Endodermal cell (in vitro differentiated cells): ENCODE measurements around the gene LOXHD1. TPM values are rescaled to one million over a fixed set of nuclear protein-coding genes. Genes with fewer than 3 reads are reported as not detected.

Source experiments
- DNase-seq: peaks from one replicate; pipeline ENCODE4 v3.0.0-alpha.2; 2017
- H3K27ac ChIP-seq: 2 replicates; pipeline ENCODE4 v1.5.1; 2013; ENCODE audit warnings: mild to moderate bottlenecking, low read depth, low read length, moderate library complexity
- H3K27me3 ChIP-seq: 2 replicates; pipeline ENCODE4 v1.6.1; 2013; ENCODE audit warnings: mild to moderate bottlenecking, low read length, moderate library complexity; ENCODE audit not compliant: insufficient read depth, control insufficient read depth, poor library complexity, severe bottlenecking
- H3K36me3 ChIP-seq: 2 replicates; pipeline ENCODE4 v1.7.0; 2013; ENCODE audit warnings: mild to moderate bottlenecking, low read length, moderate library complexity; ENCODE audit not compliant: control insufficient read depth, insufficient read depth
- H3K4me1 ChIP-seq: one replicate; pipeline ENCODE4 v1.7.0; 2013; ENCODE audit warnings: low read length; ENCODE audit not compliant: control insufficient read depth, insufficient read depth
- H3K4me3 ChIP-seq: 2 replicates; pipeline ENCODE4 v1.5.1; 2013; ENCODE audit warnings: mild to moderate bottlenecking, low read length, moderate library complexity
- H3K9ac ChIP-seq: 2 replicates; pipeline ENCODE4 v1.6.1; 2013; ENCODE audit warnings: mild to moderate bottlenecking, low read length, moderate library complexity; ENCODE audit not compliant: poor library complexity, severe bottlenecking; ENCODE audit errors: extremely low read depth
- H3K9me3 ChIP-seq: 2 replicates; pipeline ENCODE4 v1.6.1; 2013; ENCODE audit warnings: mild to moderate bottlenecking, low read length, moderate library complexity; ENCODE audit not compliant: control insufficient read depth
- H3K27ac Mint-ChIP-seq: 2 replicates; pipeline ENCODE4 v1.8.0; 2020; ENCODE audit warnings: mixed read lengths
- H3K27me3 Mint-ChIP-seq: 2 replicates; pipeline ENCODE4 v1.8.0; 2021; ENCODE audit warnings: mild to moderate bottlenecking, mixed read lengths; ENCODE audit not compliant: insufficient read depth
- H3K36me3 Mint-ChIP-seq: 2 replicates; pipeline ENCODE4 v1.8.0; 2020; ENCODE audit warnings: low read depth, mixed read lengths
- H3K4me1 Mint-ChIP-seq: 2 replicates; pipeline ENCODE4 v1.8.0; 2020; ENCODE audit warnings: mixed read lengths
- H3K4me3 Mint-ChIP-seq: 2 replicates; pipeline ENCODE4 v1.8.0; 2020; ENCODE audit warnings: mild to moderate bottlenecking, moderate library complexity, mixed read lengths
- H3K9me3 Mint-ChIP-seq: 2 replicates; pipeline ENCODE4 v1.8.0; 2020; ENCODE audit warnings: mild to moderate bottlenecking, mixed read lengths
- CTCF ChIP-seq: fragments of 200-600 bp; sonication (generic); conservative IDR thresholded peaks from 2 replicates; pipeline ENCODE4 v1.5.0; 2021; ENCODE audit warnings: antibody characterized with exemption, mild to moderate bottlenecking
- WGBS, 2 experiments: methylation state at CpG; one replicate each; pipeline versions ENCODE4 v1.1.5 to v1.1.7; 2013; ENCODE audit warnings: missing lambda C conversion rate in 2 of 2, mixed read lengths in 1 of 2; ENCODE audit not compliant: insufficient coverage in 1 of 2, insufficient read length in 1 of 2; 5-methylcytosine and 5-hydroxymethylcytosine counted together
- total RNA-seq, 2 donors: library from RNA; stranded (reverse); fragmentation: NEBNext Ultra II Directional in 1 of 2; extraction: Animal tissue kit (Norgen Biotek cat#: 25700) in 1 of 2; gene quantifications; 2 replicates in 1 of 2; 3 replicates in 1 of 2; pipeline ENCODE4 v1.2.1, GENCODE V29; 2021

Gene LOXHD1
- total RNA-seq, 2 donors from 2014 or later: 2.1 TPM; not detected in 1

- Histone ChIP-seq H3K27me3 (no peaks in the 10 kb centered on the region), H3K36me3 (no peaks in the 10 kb centered on the region), H3K9ac (no peak overlapping the region), H3K9me3 (no peaks in the 10 kb centered on the region), H3K27ac (no peak overlapping the region), H3K4me1 (peaks cover 9% of the 10 kb centered on the region), H3K4me3 (no peak overlapping the region)
- Mint-ChIP-seq H3K27ac (no peak overlapping the region), H3K36me3 (no peaks in the 10 kb centered on the region), H3K27me3 (peaks cover 4% of the 10 kb centered on the region), H3K9me3 (no peaks in the 10 kb centered on the region), H3K4me1 (peaks cover 22% of the 10 kb centered on the region), H3K4me3 (no peak overlapping the region)
- TF ChIP-seq CTCF: no peak
- no peak for DNase-seq
- 85 to 90% methylated on average over 2 to 3 of the region's 3 CpGs for WGBS, 2 experiments
Observed at GRCh38 chr18:46428368-46428767, 228.7 kb downstream of the LOXHD1 start.

- Mint-ChIP-seq H3K9me3 (no peaks in the 10 kb centered on the region), H3K4me3 (no peak overlapping the region), H3K36me3 (no peaks in the 10 kb centered on the region), H3K27ac (no peak overlapping the region), H3K27me3 (peaks cover 4% of the 10 kb centered on the region), H3K4me1 (peaks cover 22% of the 10 kb centered on the region)
- TF ChIP-seq CTCF: no peak
- 91 to 98% methylated on average over 14 to 16 of the region's 16 CpGs for WGBS, 2 experiments
- Histone ChIP-seq H3K4me1 (peaks cover 9% of the 10 kb centered on the region), H3K9ac (no peak overlapping the region), H3K9me3 (no peaks in the 10 kb centered on the region), H3K27ac (no peak overlapping the region), H3K27me3 (no peaks in the 10 kb centered on the region), H3K36me3 (no peaks in the 10 kb centered on the region), H3K4me3 (no peak overlapping the region)
- peak; percentile 34 for DNase-seq
Observed at GRCh38 chr18:46427216-46427995, 229.6 kb downstream of the LOXHD1 start.

Other genes starting within 250 kb of the LOXHD1 start
- gene ST8SIA5, start 99.8 kb upstream of the LOXHD1 start, total RNA-seq: under 1 TPM; 0.24 to 0.73 TPM